ENCODE results near the gene ARTN. TPM values are rescaled to one million over a fixed set of nuclear protein-coding genes. Genes with fewer than 3 reads are reported as not detected.
A peak's percentile ranks its signal among the peaks of the same experiment; 100 is the strongest.

Gene ARTN
- total and polyA plus RNA-seq, 5 donors, result 0.34 to 1.3 (median 0.50) TPM

DNA sequence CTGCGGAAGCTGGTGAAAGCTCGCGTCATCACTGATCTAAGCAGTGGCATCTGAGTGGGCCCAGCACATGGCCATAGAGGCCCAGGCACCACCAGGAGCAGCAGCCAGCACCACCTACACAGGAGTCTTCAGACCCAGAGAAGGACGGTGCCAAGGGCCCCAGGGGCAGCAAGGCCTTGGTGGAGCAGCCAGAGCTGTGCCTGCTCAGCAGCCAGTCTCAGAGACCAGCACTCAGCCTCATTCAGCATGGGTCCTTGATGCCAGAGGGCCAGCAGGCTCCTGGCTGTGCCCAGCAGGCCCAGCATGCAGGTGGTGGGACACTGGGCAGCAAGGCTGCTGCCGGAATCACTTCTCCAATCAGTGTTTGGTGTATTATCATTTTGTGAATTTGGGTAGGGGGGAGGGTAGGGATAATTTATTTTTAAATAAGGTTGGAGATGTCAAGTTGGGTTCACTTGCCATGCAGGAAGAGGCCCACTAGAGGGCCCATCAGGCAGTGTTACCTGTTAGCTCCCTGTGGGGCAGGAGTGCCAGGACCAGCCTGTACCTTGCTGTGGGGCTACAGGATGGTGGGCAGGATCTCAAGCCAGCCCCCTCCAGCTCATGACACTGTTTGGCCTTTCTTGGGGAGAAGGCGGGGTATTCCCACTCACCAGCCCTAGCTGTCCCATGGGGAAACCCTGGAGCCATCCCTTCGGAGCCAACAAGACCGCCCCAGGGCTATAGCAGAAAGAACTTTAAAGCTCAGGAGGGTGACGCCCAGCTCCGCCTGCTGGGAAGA, 3.2 kb upstream of the ARTN start:
- Histone ChIP-seq H3K4me1 (ENCODE audit: control insufficient read depth, insufficient read depth, low read length) (no peaks in the 10 kb centered on the region), H3K4me3 (ENCODE audit: low read length) (no peak overlapping the region), H3K9me3 (ENCODE audit: control insufficient read depth, low read length) (no peaks in the 10 kb centered on the region), H3K27me3 (ENCODE audit: control insufficient read depth, insufficient read depth) (no peaks in the 10 kb centered on the region), H3K27ac (ENCODE audit: low read length) (no peak overlapping the region)
- intact Hi-C loops (cut with DNase I), result loop anchor here in 1 of 4 donors (5.0 kb wide), 1 partner anchor 168 kb away; no protein-coding TSS in a partner anchor
- no peak for DNase-seq
- no peak for ATAC-seq
- 95% methylated on average over 10 of the region's 10 CpGs for WGBS

DNA sequence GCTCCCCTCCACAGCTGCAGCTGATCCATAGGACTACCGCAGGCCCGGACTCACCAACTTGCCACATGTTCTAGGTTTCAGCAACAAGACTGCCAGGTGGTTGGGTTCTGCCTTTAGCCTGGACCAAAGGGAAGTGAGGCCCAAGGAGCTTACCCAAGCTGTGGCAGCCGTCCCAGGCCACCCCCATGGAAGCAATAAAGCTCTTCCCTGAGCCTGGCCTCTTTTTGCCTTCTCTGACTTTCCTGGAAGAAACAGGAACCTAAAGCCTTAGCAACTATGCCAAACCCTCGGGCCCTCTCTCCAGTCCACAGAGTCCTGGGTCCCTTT, 2.7 kb upstream of the ARTN start:
- peaks cover 2% of the 10 kb centered on the region for H3K4me1 ChIP-seq (ENCODE audit: control insufficient read depth, insufficient read depth, low read length)
- no peak overlapping the region for H3K27ac ChIP-seq (ENCODE audit: low read length)
- no peak overlapping the region for H3K4me3 ChIP-seq (ENCODE audit: low read length)
- DNase-seq (no peak), ATAC-seq (no peak)
- no peaks in the 10 kb centered on the region for H3K9me3 ChIP-seq (ENCODE audit: control insufficient read depth, low read length)
- 86% methylated on average over 4 of the region's 4 CpGs for WGBS
- intact Hi-C loops (cut with DNase I), result loop anchor here in 1 of 4 donors (5.0 kb wide), 1 partner anchor 169 kb away; no protein-coding TSS in a partner anchor
- H3K27me3 ChIP-seq (ENCODE audit: control insufficient read depth, insufficient read depth), result no peaks in the 10 kb centered on the region

DNA sequence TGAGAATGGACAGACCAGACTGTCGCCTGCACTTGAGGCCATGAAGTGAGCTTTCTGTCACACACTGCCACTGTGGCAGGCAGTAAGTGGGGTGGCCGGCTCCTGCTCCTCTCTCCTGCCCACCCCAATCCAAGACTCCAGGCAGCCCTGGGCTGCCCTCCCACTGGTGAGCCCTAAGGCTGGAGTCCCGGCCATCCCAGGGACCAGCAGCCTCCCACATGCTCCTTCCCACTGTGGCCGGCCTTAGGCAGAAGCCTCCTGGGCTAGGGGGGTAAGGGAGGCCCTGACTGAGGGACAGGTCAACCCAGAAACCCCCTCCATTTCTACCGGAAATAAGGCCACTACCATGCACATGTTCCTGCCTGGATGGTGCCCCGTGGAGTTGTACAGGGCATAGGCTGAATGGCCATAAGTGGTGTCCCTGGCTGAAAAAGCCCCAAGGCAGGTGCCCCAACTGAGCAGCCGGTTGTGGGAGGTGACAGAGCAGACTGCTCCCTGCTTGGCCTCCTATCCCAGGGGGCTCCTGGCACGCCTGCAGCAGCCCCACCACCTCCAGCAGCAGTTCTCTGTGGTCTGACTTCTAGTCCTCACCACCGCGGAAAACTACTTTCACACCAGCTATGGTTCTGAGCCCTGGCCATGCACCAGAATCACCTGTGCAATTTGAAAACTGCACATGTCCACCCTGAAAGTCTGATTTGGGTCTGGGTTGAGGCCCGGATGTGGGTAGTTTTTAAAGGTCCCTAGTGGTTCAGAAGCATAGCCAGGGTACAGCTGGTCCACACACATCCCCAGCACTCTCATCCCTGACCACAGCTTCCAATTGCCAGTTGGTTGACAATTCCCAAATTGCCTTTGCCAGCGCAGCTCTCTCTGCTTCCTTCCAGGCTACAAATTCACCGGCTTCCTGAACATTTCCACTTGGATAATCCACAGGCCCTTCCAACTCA, 1.6 kb upstream of the ARTN start:
- Histone ChIP-seq H3K27me3 (ENCODE audit: control insufficient read depth, insufficient read depth) (no peaks in the 10 kb centered on the region), H3K4me1 (ENCODE audit: control insufficient read depth, insufficient read depth, low read length) (peaks cover 4% of the 10 kb centered on the region), H3K9me3 (ENCODE audit: control insufficient read depth, low read length) (no peaks in the 10 kb centered on the region), H3K4me3 (ENCODE audit: low read length) (no peak overlapping the region), H3K27ac (ENCODE audit: low read length) (no peak overlapping the region)
- intact Hi-C loops (cut with DNase I), result loop anchor here in 1 of 4 donors (5.0 kb wide), 1 partner anchor 170 kb away; no protein-coding TSS in a partner anchor
- WGBS, result 87% methylated on average over 13 of the region's 13 CpGs
- ATAC-seq (no peak), DNase-seq (no peak)

DNA sequence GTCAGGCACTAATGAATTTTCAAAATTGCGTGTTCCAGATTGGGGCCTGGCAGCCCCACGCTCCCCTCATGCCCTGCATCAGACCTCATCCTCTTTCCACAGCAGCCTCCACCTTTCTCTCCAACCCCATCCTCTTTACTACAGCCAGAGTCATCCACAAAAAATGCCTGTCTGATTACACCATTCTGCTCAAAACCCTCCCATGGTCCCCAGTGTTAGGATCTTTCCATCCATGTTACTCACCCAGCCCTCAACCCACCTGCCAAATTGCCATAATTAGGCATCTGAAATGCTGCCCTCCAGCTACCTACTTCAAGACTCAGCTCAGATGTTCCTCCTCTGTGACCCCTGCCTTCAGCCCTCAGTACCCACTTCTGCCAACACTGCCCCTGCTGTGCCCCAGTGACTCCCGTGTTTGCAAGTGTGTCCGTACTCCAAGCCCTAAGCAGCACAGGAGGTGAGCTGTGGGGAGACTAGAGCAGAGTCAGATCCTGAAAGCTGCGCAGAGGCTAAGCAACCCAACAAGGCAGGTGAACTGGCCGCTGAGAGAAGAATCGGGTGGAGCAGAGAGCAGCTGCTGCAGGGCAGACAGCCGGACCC, 715 bp upstream of the ARTN start:
- intact Hi-C loops (cut with DNase I), result loop anchor here in 1 of 4 donors (5.0 kb wide), 1 partner anchor 171 kb away; no protein-coding TSS in a partner anchor
- Histone ChIP-seq H3K9me3 (ENCODE audit: control insufficient read depth, low read length) (no peaks in the 10 kb centered on the region), H3K4me3 (ENCODE audit: low read length) (no peak overlapping the region), H3K27ac (ENCODE audit: low read length) (no peak overlapping the region), H3K4me1 (ENCODE audit: control insufficient read depth, insufficient read depth, low read length) (peaks cover 4% of the 10 kb centered on the region), H3K27me3 (ENCODE audit: control insufficient read depth, insufficient read depth) (no peaks in the 10 kb centered on the region)
- DNase-seq (no peak), ATAC-seq (no peak)
- 29% methylated on average over 8 of the region's 8 CpGs for WGBS

DNA sequence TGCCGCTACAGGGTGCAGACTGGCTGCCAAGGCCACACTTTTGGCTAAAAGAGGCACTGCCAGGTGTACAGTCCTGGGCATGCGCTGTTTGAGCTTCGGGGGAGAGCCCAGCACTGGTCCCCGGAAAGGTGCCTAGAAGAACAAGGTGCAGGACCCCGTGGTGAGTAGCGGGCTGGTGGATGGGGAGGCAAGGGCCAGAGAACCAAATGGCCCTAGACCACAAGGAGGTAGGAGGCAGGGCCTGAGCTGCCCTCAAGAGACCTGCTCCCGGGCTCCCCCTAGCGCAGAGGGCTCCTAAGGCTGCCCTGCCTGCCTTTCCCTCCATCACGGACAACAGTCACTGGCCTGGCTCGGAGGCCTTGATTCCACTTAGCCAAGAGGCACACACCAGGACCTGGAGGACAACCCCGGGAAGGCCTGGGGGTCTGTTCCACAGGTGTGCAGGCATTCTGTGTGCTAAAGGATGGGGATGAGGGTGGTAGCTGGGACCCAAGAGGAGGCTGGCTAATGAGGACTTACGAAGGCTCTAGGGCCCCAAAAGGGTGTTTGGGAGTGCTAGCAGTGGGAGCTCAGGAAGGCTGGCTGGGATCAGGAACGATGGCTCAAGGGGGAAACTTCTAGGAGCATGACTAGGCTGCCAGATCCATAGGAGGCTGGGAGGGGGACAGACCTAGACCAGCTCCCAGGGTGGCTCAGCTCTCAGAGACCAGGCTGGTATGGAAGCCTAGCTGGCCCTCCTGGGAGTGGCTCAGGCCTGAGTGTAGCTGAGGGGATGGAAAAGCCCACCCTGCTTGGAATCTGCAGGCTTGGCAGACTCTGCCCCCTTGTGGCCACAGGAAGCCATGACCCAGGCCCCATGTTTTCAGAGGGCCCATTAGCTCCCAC, 742 bp downstream of the ARTN start:
- H3K4me3 ChIP-seq (ENCODE audit: low read length), result no peak overlapping the region
- H3K9me3 ChIP-seq (ENCODE audit: control insufficient read depth, low read length), result no peaks in the 10 kb centered on the region
- DNase-seq (peak in 2 of 3 donors; percentile 80 to 81), ATAC-seq (peak; percentile 31 to 53)
- H3K27ac ChIP-seq (ENCODE audit: low read length), result no peak overlapping the region
- 32% methylated on average over 13 of the region's 13 CpGs for WGBS
- peaks cover 4% of the 10 kb centered on the region for H3K4me1 ChIP-seq (ENCODE audit: control insufficient read depth, insufficient read depth, low read length)
- H3K27me3 ChIP-seq (ENCODE audit: control insufficient read depth, insufficient read depth), result no peaks in the 10 kb centered on the region
- intact Hi-C loops (cut with DNase I), result loop anchor here in 2 of 4 donors (2.0 to 5.0 kb wide), 2 partner anchors 172 kb away; no protein-coding TSS in a partner anchor

DNA sequence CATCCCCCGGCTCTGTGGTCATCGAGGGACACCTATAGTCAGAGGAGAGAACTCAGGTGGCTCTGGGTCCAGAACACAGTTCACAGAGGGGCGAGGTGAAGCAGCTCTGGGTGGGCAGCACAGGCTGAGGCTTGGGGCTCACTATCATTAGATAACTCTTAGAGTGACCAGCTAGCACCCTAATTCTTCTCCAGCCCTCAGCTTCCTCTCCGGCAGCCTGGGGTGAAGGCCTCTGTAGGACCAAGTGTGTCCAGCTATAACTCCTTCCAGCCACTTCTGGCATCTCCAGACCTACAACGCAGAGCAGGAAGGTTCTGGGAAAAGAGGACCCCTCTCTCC, 1.4 kb downstream of the ARTN start:
- no peak overlapping the region for H3K27ac ChIP-seq (ENCODE audit: low read length)
- intact Hi-C loops (cut with DNase I), result loop anchor here (2.0 to 5.0 kb wide), 3 partner anchors 172 to 408 kb away; no protein-coding TSS in a partner anchor

DNA sequence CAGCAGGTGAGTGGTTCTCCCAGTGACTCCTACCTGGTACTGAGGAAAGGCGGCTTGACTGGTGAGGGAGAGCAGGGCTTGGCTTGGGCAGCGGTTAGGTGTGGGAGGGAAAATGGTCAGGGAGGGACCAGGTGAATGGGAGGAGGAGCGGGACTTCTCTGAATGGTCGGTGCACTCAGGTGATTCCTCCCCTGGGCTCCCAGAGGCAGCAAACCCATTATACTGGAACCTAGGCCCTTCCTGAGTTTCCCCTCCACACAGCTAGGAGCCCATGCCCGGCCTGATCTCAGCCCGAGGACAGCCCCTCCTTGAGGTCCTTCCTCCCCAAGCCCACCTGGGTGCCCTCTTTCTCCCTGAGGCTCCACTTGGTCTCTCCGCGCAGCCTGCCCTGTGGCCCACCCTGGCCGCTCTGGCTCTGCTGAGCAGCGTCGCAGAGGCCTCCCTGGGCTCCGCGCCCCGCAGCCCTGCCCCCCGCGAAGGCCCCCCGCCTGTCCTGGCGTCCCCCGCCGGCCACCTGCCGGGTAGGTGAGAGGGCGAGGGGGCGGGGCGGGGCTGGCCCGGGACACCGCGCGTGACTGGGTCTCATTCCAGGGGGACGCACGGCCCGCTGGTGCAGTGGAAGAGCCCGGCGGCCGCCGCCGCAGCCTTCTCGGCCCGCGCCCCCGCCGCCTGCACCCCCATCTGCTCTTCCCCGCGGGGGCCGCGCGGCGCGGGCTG, 2.3 kb downstream of the ARTN start:
- Histone ChIP-seq H3K27me3 (ENCODE audit: control insufficient read depth, insufficient read depth) (no peaks in the 10 kb centered on the region), H3K27ac (ENCODE audit: low read length) (no peak overlapping the region), H3K4me3 (ENCODE audit: low read length) (peak overlapping the region; percentile 55), H3K4me1 (ENCODE audit: control insufficient read depth, insufficient read depth, low read length) (peaks cover 4% of the 10 kb centered on the region), H3K9me3 (ENCODE audit: control insufficient read depth, low read length) (no peaks in the 10 kb centered on the region)
- WGBS, result 11% methylated on average over 48 of the region's 48 CpGs
- peak in 2 of 3 donors; percentile 50 to 67 for DNase-seq
- ATAC-seq, result no peak
- intact Hi-C loops (cut with DNase I), result loop anchor here in 3 of 4 donors (2.0 to 5.0 kb wide), 3 partner anchors 173 to 409 kb away; no protein-coding TSS in a partner anchor

More for the DNA sequence above, 1.4 kb downstream of the ARTN start:
- no peak overlapping the region for H3K4me3 ChIP-seq (ENCODE audit: low read length)
- ATAC-seq (no peak), DNase-seq (no peak)
- WGBS, result 51% methylated on average over 5 of the region's 5 CpGs
- no peaks in the 10 kb centered on the region for H3K27me3 ChIP-seq (ENCODE audit: control insufficient read depth, insufficient read depth)
- no peaks in the 10 kb centered on the region for H3K9me3 ChIP-seq (ENCODE audit: control insufficient read depth, low read length)
- H3K4me1 ChIP-seq (ENCODE audit: control insufficient read depth, insufficient read depth, low read length), result peaks cover 4% of the 10 kb centered on the region

DNA sequence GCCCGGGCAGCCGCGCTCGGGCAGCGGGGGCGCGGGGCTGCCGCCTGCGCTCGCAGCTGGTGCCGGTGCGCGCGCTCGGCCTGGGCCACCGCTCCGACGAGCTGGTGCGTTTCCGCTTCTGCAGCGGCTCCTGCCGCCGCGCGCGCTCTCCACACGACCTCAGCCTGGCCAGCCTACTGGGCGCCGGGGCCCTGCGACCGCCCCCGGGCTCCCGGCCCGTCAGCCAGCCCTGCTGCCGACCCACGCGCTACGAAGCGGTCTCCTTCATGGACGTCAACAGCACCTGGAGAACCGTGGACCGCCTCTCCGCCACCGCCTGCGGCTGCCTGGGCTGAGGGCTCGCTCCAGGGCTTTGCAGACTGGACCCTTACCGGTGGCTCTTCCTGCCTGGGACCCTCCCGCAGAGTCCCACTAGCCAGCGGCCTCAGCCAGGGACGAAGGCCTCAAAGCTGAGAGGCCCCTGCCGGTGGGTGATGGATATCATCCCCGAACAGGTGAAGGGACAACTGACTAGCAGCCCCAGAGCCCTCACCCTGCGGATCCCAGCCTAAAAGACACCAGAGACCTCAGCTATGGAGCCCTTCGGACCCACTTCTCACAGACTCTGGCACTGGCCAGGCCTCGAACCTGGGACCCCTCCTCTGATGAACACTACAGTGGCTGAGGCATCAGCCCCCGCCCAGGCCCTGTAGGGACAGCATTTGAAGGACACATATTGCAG, 3.0 kb downstream of the ARTN start:
- 11% methylated on average over 56 of the region's 56 CpGs for WGBS
- DNase-seq (peak in 2 of 3 donors; percentile 64 to 76), ATAC-seq (peak; percentile 27 to 39)
- no peak overlapping the region for H3K27ac ChIP-seq (ENCODE audit: low read length)
- no peaks in the 10 kb centered on the region for H3K9me3 ChIP-seq (ENCODE audit: control insufficient read depth, low read length)
- H3K4me1 ChIP-seq (ENCODE audit: control insufficient read depth, insufficient read depth, low read length), result peaks cover 4% of the 10 kb centered on the region
- intact Hi-C loops (cut with DNase I), result loop anchor here in 3 of 4 donors (5.0 kb wide), 2 partner anchors 174 to 409 kb away; no protein-coding TSS in a partner anchor
- no peaks in the 10 kb centered on the region for H3K27me3 ChIP-seq (ENCODE audit: control insufficient read depth, insufficient read depth)
- H3K4me3 ChIP-seq (ENCODE audit: low read length), result peak overlapping the region; percentile 55

DNA sequence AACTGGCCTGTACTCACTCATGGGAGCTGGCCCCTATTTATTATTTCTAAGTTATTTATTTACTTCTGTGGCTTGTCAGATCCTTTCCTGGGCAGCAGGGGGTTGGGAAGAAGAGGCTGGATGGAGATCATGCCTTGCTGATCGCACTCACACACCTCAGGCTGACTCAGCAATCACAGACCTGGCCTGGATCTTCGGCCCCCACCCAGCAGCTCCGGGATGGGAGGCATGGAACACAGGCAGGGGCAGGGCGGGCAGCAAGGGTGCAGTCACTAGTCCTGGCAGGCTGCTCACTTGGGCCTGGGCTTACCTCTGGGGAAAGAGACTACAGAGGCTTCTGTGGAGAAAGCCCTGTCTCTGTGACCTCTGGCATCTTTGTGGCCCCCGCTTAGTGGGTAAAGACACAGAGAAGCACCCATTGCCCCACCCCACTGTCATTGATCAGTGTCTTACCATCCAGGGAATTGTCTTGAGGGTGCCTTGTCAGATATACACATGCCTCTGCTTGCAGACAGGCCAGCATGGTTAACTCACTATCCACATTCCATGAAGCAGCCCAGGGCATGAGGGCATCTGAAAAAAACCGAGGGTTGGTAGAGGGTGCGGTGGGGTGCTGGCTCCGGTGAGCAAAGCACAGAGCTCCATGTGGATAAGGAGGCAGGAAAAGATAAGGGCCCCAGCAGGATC, 3.7 kb downstream of the ARTN start:
- Histone ChIP-seq H3K4me1 (ENCODE audit: control insufficient read depth, insufficient read depth, low read length) (peaks cover 4% of the 10 kb centered on the region), H3K4me3 (ENCODE audit: low read length) (no peak overlapping the region), H3K27ac (ENCODE audit: low read length) (no peak overlapping the region), H3K27me3 (ENCODE audit: control insufficient read depth, insufficient read depth) (no peaks in the 10 kb centered on the region), H3K9me3 (ENCODE audit: control insufficient read depth, low read length) (no peaks in the 10 kb centered on the region)
- intact Hi-C loops (cut with DNase I), result loop anchor here in 3 of 4 donors (5.0 kb wide), 2 partner anchors 175 to 410 kb away; no protein-coding TSS in a partner anchor
- WGBS, result 91% methylated on average over 8 of the region's 8 CpGs
- no peak for DNase-seq
- ATAC-seq, result no peak
